ENCODE results near the gene GABARAPL1. TPM values are rescaled to one million over a fixed set of nuclear protein-coding genes. Genes with fewer than 3 reads are reported as not detected.

GABARAPL1 gene
- total RNA-seq, 1 donor from 2014 or later = 42.3 TPM

GRCh38 chr12:10260927-10261326 is 48.2 kb downstream of the GABARAPL1 start:
- no peak for TF ChIP-seq CTCF (conservative IDR thresholded peaks at IDR 0.05; ENCODE audit: low read depth, low read length)
- DNase-seq (ENCODE audit: low read depth) = no peak
- H3K4me3 ChIP-seq (ENCODE audit: low read depth, low read length) = no peak overlapping the region

- no peak for DNase-seq (ENCODE audit: low read depth)
Measured at GRCh38 chr12:10268037-10268436, 55.4 kb downstream of the GABARAPL1 start.

GRCh38 chr12:10272467-10272866 is 59.8 kb downstream of the GABARAPL1 start:
- no peak for TF ChIP-seq CTCF (conservative IDR thresholded peaks at IDR 0.05; ENCODE audit: low read depth, low read length)
- no peak for DNase-seq (ENCODE audit: low read depth)
- no peak overlapping the region for H3K4me3 ChIP-seq (ENCODE audit: low read depth, low read length)

More at GRCh38 chr12:10268037-10268436, 55.4 kb downstream of the GABARAPL1 start:
- no peak overlapping the region for H3K4me3 ChIP-seq (ENCODE audit: low read depth, low read length)
- TF ChIP-seq CTCF (conservative IDR thresholded peaks at IDR 0.05; ENCODE audit: low read depth, low read length) = no peak

Other genes starting within 250 kb of the GABARAPL1 start
- not detected in 2 replicates for gene CLEC12A, start 241.5 kb upstream of the GABARAPL1 start, total RNA-seq
- gene CLEC1B, start 213.8 kb upstream of the GABARAPL1 start, total RNA-seq = not detected in 2 replicates
- gene CLEC12B, start 202.2 kb upstream of the GABARAPL1 start, total RNA-seq = not detected in 2 replicates
- not detected in 2 replicates for gene CLEC9A, start 182.2 kb upstream of the GABARAPL1 start, total RNA-seq
- not detected in 2 replicates for gene CLEC1A, start 113.9 kb upstream of the GABARAPL1 start, total RNA-seq
- not detected in 2 replicates for gene CLEC7A, start 82.7 kb upstream of the GABARAPL1 start, total RNA-seq
- not detected in 2 replicates for gene OLR1, start 40.7 kb upstream of the GABARAPL1 start, total RNA-seq
- 0.43 TPM in 1 of 2 replicates, not detected in the other for gene TMEM52B, start 33.8 kb upstream of the GABARAPL1 start, total RNA-seq
- gene KLRD1, start 95.0 kb downstream of the GABARAPL1 start, total RNA-seq = not detected in 2 replicates
- not detected in 2 replicates for gene KLRK1, start 177.2 kb downstream of the GABARAPL1 start, total RNA-seq
- gene KLRC4, start 196.9 kb downstream of the GABARAPL1 start, total RNA-seq = not detected in 2 replicates
- gene KLRC3, start 207.7 kb downstream of the GABARAPL1 start, total RNA-seq = not detected in 2 replicates
- 0.36 TPM in 1 of 2 replicates, not detected in the other for gene KLRC2, start 223.1 kb downstream of the GABARAPL1 start, total RNA-seq
- gene KLRC1, start 240.5 kb downstream of the GABARAPL1 start, total RNA-seq = not detected in 2 replicates

Measured in epithelial cell of proximal tubule (primary cell).